AG04450 (cell line): Measurements from ENCODE around the gene HES1. TPM values are rescaled to one million over a fixed set of nuclear protein-coding genes. Genes with fewer than 3 reads are reported as not detected.

Experiments used
- CTCF ChIA-PET: fragments of 300-600, 350-600 bp; formaldehyde crosslinking; extraction: SDS; loops from one replicate; lab custom pipeline; 2022; ENCODE audit warnings: antibody characterized with exemption, inconsistent platforms; lab: Charles Lee
- POLR2A ChIA-PET: fragments of 350-600 bp; formaldehyde crosslinking; extraction: SDS; loops from one replicate; lab custom pipeline; 2021; ENCODE audit warnings: antibody characterized with exemption, inconsistent platforms; lab: Yijun Ruan, JAX
- DNase-seq: peaks from one replicate; pipeline ENCODE4 v3.0.0-alpha.2; 2011; ENCODE audit warnings: low read depth, low spot score
- H3K27ac ChIP-seq: one replicate; pipeline ENCODE4 v1.5.1; 2012; ENCODE audit warnings: low read depth, low read length, control low read depth
- H3K27me3 ChIP-seq: one replicate; pipeline ENCODE4 v1.6.0; 2012; ENCODE audit warnings: low read length; ENCODE audit not compliant: control insufficient read depth, insufficient read depth
- H3K4me3 ChIP-seq: 2 replicates; pipeline ENCODE4 v1.5.1; 2011; ENCODE audit warnings: mild to moderate bottlenecking, low read depth, low read length, control low read depth
- H3K9me3 ChIP-seq: 2 replicates; pipeline ENCODE4 v1.5.1; 2012; ENCODE audit warnings: low read length; ENCODE audit not compliant: control insufficient read depth, insufficient read depth
- polyA plus RNA-seq: library from polyadenylated mRNA; depleted of rRNA; stranded (reverse); fragments of >200 nt; gene quantifications from 2 replicates; pipeline ENCODE4 v1.2.3, GENCODE V29; 2011
- TF ChIP-seq, protein P1 (sequence below): IDR thresholded peaks from 2 replicates; pipeline ENCODE4 v1.5.1; 2011; ENCODE audit warnings: low read depth, low read length, control low read depth, inconsistent platforms

Gene HES1
- polyA plus RNA-seq, 1 experiment = 1.3 TPM

DNA sequence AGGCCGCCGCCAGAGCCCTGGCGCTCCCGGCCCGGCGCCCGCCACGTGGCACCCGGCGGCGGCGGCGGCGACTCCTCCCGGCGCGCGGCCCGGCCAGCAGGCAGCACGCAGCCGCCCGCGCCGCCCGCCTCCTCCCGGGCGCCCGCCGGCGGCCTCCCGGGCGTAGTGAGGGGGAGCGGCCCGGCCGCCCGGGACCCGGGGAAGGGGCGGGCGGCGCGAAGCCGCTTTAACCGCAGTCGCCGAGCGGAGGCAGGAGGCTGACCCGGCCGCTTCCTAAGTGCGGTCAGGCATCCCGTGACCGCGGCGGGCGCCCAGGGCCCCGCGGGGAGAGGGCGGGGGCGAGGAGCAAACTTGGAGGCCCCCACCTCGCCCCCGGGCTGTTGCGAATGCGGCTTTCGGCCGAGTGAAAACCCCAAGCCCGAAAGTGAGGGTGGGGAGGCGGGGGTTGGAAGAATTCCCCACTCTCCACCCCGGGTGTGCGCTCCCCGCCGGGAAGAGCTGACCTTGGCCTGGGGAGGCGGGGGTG lies 1.7 kb upstream of the HES1 start:
- TF ChIP-seq, protein P1, sequence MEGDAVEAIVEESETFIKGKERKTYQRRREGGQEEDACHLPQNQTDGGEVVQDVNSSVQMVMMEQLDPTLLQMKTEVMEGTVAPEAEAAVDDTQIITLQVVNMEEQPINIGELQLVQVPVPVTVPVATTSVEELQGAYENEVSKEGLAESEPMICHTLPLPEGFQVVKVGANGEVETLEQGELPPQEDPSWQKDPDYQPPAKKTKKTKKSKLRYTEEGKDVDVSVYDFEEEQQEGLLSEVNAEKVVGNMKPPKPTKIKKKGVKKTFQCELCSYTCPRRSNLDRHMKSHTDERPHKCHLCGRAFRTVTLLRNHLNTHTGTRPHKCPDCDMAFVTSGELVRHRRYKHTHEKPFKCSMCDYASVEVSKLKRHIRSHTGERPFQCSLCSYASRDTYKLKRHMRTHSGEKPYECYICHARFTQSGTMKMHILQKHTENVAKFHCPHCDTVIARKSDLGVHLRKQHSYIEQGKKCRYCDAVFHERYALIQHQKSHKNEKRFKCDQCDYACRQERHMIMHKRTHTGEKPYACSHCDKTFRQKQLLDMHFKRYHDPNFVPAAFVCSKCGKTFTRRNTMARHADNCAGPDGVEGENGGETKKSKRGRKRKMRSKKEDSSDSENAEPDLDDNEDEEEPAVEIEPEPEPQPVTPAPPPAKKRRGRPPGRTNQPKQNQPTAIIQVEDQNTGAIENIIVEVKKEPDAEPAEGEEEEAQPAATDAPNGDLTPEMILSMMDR = no peak
- Histone ChIP-seq H3K4me3 (peak overlapping the region; percentile 61), H3K9me3 (no peaks in the 10 kb centered on the region; the same call in 1 of the 2 replicates), H3K27ac (peak overlapping the region; percentile 95), H3K27me3 (peaks cover 31% of the 10 kb centered on the region)
- POLR2A ChIA-PET = interaction anchor here (0.5 to 1.4 kb wide), 6 partner anchors 13 to 262 kb away, joined by 3 to 10 read pairs (median 4); no protein-coding TSS in a partner anchor
- DNase-seq = no peak
- CTCF ChIA-PET = interaction anchor here (0.6 to 1.2 kb wide), 3 partner anchors 182 to 1244 kb away, joined by 3 to 7 read pairs (median 5); no protein-coding TSS in a partner anchor

DNA sequence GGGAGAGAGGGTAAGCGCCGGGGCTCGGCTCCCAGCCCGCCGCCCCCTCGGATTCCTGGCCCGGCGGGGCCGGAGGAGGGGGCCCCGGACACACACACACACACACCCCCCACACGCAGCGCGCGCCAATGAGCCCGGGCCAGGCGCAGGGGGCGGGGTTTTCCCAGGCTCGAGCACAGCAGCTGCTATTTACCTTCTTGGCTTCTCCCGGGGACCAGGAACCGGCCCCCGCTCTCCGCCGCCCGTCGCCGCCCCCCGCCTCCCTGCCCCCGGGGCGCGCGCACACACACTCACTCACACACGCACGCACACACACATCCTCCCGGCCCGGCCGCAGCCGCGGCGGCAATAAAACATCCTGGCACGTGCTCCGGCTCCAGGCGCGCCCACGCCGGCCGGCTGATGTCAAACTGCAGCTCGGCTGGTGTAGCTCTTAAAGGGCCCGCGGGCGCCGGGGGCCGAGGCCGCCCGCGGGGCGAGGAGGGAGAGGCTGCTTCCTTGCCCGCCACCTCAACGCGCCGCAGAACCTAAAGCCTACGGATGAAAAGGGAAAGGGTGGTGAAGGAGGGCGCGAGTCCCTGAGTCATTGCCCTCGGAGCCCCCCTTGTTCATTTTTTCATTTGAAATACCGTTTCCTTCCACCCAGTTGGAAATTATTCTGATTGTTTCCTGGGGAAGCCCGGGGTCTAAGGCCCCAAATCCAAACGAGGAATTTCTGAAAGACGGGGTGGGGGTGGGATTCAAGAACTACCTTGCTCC lies 1.0 kb upstream of the HES1 start:
- H3K9me3 ChIP-seq = no peaks in the 10 kb centered on the region; the same call in 1 of the 2 replicates
- CTCF ChIA-PET = interaction anchor here (0.6 to 2.9 kb wide), 6 partner anchors 181 to 1245 kb away, joined by 3 to 18 read pairs (median 4); no protein-coding TSS in a partner anchor
- DNase-seq = peak; percentile 85
- TF ChIP-seq, protein P1 = no peak
- POLR2A ChIA-PET = interaction anchor here (0.5 to 1.4 kb wide), 7 partner anchors 12 to 277 kb away, joined by 3 to 10 read pairs (median 4); no protein-coding TSS in a partner anchor
- peak overlapping the region; percentile 61 for H3K4me3 ChIP-seq
- H3K27me3 ChIP-seq = peaks cover 28% of the 10 kb centered on the region
- H3K27ac ChIP-seq = peak overlapping the region; percentile 95

DNA sequence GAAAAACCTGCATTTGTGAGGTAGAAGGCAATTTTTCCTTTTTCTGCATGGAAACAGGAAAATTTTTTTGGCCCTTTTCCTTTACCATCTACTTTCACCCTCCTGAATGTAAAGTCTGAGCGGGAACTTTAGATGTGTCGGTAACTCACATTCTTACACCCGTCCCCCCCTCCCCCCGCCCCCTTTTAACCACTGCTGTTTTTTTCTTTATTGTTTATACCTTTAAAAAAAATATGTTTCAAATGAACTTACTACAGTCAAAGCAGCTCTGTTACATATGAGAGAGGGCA lies 487 bp upstream of the HES1 start:
- no peak for DNase-seq
- peak overlapping the region; percentile 95 for H3K27ac ChIP-seq
- CTCF ChIA-PET = interaction anchor here (0.7 to 2.9 kb wide), 5 partner anchors 181 to 355 kb away, joined by 3 to 18 read pairs (median 3); no protein-coding TSS in a partner anchor
- H3K27me3 ChIP-seq = peaks cover 23% of the 10 kb centered on the region
- H3K9me3 ChIP-seq = no peaks in the 10 kb centered on the region; the same call in 1 of the 2 replicates
- POLR2A ChIA-PET = interaction anchor here (0.6 to 1.4 kb wide), 6 partner anchors 65 to 277 kb away, joined by 3 to 10 read pairs (median 5); no protein-coding TSS in a partner anchor
- TF ChIP-seq, protein P1 = no peak
- H3K4me3 ChIP-seq = peak overlapping the region; percentile 61

DNA sequence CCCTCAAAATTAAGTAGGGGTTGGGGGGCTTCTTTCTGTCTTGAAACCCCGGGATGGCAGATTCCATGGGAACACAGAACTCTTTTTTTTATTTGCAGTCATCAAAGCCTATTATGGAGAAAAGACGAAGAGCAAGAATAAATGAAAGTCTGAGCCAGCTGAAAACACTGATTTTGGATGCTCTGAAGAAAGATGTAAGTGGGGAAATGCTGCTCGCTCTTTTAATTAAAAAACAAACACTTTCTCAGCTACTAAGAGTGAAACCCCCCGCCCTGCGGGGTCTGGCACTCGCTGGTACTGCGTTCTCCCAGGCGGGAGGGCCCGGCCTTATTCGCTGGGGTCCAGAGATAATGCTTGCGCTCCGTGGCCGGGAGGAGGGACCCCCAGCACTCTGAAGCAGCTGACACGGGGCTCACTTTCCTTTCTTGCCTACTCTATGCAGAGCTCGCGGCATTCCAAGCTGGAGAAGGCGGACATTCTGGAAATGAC lies 615 bp downstream of the HES1 start:
- H3K27ac ChIP-seq = peak overlapping the region; percentile 95

More for the DNA sequence above, 615 bp downstream of the HES1 start:
- DNase-seq = no peak
- ChIA-PET CTCF (interaction anchor here (1.1 to 2.9 kb wide), 4 partner anchors 179 to 474 kb away, joined by 3 to 25 read pairs (median 10); no protein-coding TSS in a partner anchor), POLR2A (interaction anchor here (1.6 kb wide), 1 partner anchor 179 kb away, joined by 4 read pairs; no protein-coding TSS in a partner anchor)
- TF ChIP-seq, protein P1 = no peak
- peak overlapping the region; percentile 65 for H3K4me3 ChIP-seq
- H3K9me3 ChIP-seq = no peaks in the 10 kb centered on the region; the same call in 1 of the 2 replicates
- H3K27me3 ChIP-seq = peaks cover 14% of the 10 kb centered on the region
